Measurements from ENCODE around the gene TSFM.

Gene TSFM

GRCh38 chr12:57846285-57846576 lies 63.6 kb downstream of the TSFM start:
- FAIRE-seq (no peak), DNase-seq (ENCODE audit: insufficient read length, low spot score) (no peak)

- FAIRE-seq, result peak; percentile 79
- peak; percentile 92 for DNase-seq (ENCODE audit: insufficient read length, low spot score)
Observed at GRCh38 chr12:57846577-57847319, 64.2 kb downstream of the TSFM start, which contains the start of gene CTDSP2. Gene CTDSP2 (minus strand): TSS chr12:57846729. CDS start chr12:57846435, 294 bp downstream.

Measured in GM19239 (cell line).